ENCODE data around the gene CBL.

DNA sequence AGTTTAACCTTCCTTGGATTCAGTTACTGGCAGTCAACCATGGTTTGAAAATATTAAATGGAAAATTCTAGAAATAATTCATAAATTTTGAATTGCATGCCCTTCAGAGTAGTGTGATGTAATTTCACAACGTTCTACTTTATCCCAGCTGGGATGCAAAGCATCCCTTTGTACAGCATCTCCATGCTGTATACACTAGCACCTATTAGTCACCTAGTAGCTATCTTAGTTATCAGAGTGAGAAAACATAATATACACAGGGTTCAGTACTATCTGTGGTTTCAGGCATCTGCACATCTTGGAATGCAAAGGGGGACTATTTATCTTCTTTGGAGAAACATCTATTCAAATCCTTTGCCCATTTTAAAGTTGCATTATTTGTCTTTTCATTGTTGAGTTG is 30.8 kb downstream of the CBL start:
- TF ChIP-seq RFX5 (IDR thresholded peaks at IDR 0.05; ENCODE audit: low read depth, low read length), result no peak
- no peak for TF ChIP-seq POLR2A (IDR thresholded peaks at IDR 0.05; ENCODE audit: low read depth, low read length)
- no peak for TF ChIP-seq KLF5 (IDR thresholded peaks at IDR 0.05; ENCODE audit: partially characterized antibody)
- TF ChIP-seq, protein P1, sequence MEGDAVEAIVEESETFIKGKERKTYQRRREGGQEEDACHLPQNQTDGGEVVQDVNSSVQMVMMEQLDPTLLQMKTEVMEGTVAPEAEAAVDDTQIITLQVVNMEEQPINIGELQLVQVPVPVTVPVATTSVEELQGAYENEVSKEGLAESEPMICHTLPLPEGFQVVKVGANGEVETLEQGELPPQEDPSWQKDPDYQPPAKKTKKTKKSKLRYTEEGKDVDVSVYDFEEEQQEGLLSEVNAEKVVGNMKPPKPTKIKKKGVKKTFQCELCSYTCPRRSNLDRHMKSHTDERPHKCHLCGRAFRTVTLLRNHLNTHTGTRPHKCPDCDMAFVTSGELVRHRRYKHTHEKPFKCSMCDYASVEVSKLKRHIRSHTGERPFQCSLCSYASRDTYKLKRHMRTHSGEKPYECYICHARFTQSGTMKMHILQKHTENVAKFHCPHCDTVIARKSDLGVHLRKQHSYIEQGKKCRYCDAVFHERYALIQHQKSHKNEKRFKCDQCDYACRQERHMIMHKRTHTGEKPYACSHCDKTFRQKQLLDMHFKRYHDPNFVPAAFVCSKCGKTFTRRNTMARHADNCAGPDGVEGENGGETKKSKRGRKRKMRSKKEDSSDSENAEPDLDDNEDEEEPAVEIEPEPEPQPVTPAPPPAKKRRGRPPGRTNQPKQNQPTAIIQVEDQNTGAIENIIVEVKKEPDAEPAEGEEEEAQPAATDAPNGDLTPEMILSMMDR (IDR thresholded peaks at IDR 0.05 in 2 of 3, conservative IDR thresholded peaks at IDR 0.05 in 1 of 3; ENCODE audit: control insufficient read depth in 2 of 3, extremely low read depth in 1 of 3, insufficient read depth in 1 of 3, low read depth in 3 of 3, low read length in 3 of 3), result no peak
- TF ChIP-seq ZNF217 (IDR thresholded peaks at IDR 0.05), result no peak
- no peak for TF ChIP-seq IKZF2 (IDR thresholded peaks at IDR 0.05)
- no peak for TF ChIP-seq CEBPB (IDR thresholded peaks at IDR 0.05; ENCODE audit: borderline replicate concordance in 1 of 2, low read depth in 2 of 2, low read length in 2 of 2)
- no peak for TF ChIP-seq MYC (IDR thresholded peaks at IDR 0.05; ENCODE audit: insufficient read depth, insufficient read length, insufficient replicate concordance, low read length, severe bottlenecking)
- no peak for TF ChIP-seq KAT2A (conservative IDR thresholded peaks at IDR 0.05; ENCODE audit: control insufficient read depth, low read depth, low read length)
- TF ChIP-seq, protein P2, sequence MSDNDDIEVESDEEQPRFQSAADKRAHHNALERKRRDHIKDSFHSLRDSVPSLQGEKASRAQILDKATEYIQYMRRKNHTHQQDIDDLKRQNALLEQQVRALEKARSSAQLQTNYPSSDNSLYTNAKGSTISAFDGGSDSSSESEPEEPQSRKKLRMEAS (IDR thresholded peaks at IDR 0.05; ENCODE audit: low read depth, low read length), result no peak
- no peak for TF ChIP-seq GATAD2B (conservative IDR thresholded peaks at IDR 0.05; ENCODE audit: low read depth)

Data from GM12878 (cell line).